ENCODE data around the gene SLC2A4. TPM values are rescaled to one million over a fixed set of nuclear protein-coding genes. Genes with fewer than 3 reads are reported as not detected.

SLC2A4 gene
- total RNA-seq, 1 experiment from 2014 or later, result 0.19 TPM

DNA sequence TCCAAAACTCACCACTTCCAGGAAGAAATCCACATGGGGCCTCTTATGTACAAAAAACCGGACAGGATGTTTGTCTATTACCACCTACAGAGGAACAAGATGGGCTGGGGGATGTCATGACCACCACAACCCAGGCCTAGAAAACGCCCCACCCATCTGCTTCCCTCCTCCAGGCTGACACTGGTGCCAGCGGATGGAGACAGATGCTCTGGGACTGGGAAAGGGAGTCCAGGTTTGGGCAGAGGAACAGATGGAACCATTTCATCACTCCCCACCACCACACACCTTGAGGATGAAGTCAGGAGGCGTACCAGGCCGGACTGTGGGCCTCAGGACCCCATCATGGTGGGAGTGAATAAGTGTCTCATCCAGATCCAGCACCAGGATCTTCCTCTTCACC lies 34.7 kb upstream of the SLC2A4 start:
- TF ChIP-seq CTCF (IDR thresholded peaks at IDR 0.05; ENCODE audit: unreplicated experiment), result no peak
- Mint-ChIP-seq H3K4me1 (ENCODE audit: low read depth, unreplicated experiment) (peaks cover 25% of the 10 kb centered on the region), H3K9me3 (ENCODE audit: low read depth, unreplicated experiment) (no peaks in the 10 kb centered on the region), H3K4me3 (ENCODE audit: low read depth, unreplicated experiment) (no peak overlapping the region), H3K27me3 (ENCODE audit: unreplicated experiment) (no peaks in the 10 kb centered on the region), H3K36me3 (ENCODE audit: insufficient read depth, unreplicated experiment) (peaks cover 54% of the 10 kb centered on the region), H3K27ac (ENCODE audit: unreplicated experiment) (peak overlapping the region; percentile 58)
- DNase-seq, result no peak
- CTCF ChIA-PET, result no interaction called here
- no TSS peak for BruUV-seq (replicated peaks)
- intact Hi-C loops (cut with micrococcal nuclease; ENCODE audit: unreplicated experiment), result no loop called here

DNA sequence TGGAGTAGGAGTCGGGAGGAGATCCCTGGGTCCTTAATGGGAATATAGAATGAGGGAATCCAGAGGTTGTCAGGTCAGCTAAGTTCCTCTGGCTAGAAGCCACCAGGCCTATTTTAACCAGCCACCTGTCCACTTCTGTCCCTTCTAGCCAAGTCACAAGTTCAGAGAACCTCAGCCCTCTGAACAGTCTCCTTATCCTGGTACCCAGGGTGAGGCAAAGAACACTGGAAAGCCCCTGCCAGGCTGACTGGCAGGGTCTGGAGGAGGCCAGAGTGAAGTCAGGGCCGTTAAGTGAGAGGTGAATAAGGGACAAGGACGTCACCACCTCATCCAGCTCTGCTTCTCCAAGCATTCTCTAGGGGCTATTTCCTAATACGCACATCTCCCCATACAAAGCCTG lies 32.7 kb upstream of the SLC2A4 start:
- Mint-ChIP-seq H3K4me3 (ENCODE audit: low read depth, unreplicated experiment) (peak overlapping the region; percentile 73), H3K27me3 (ENCODE audit: unreplicated experiment) (no peaks in the 10 kb centered on the region), H3K4me1 (ENCODE audit: low read depth, unreplicated experiment) (peaks cover 27% of the 10 kb centered on the region), H3K36me3 (ENCODE audit: insufficient read depth, unreplicated experiment) (peaks cover 57% of the 10 kb centered on the region), H3K27ac (ENCODE audit: unreplicated experiment) (peak overlapping the region; percentile 27), H3K9me3 (ENCODE audit: low read depth, unreplicated experiment) (no peaks in the 10 kb centered on the region)
- CTCF ChIA-PET, result no interaction called here
- BruUV-seq (replicated peaks), result no TSS peak
- TF ChIP-seq CTCF (IDR thresholded peaks at IDR 0.05; ENCODE audit: unreplicated experiment), result no peak
- no peak for DNase-seq
- intact Hi-C loops (cut with micrococcal nuclease; ENCODE audit: unreplicated experiment), result no loop called here

- H3K4me3 Mint-ChIP-seq (ENCODE audit: low read depth, unreplicated experiment), result peak overlapping the region; percentile 73
- TF ChIP-seq CTCF (IDR thresholded peaks at IDR 0.05; ENCODE audit: unreplicated experiment), result no peak
- H3K27me3 Mint-ChIP-seq (ENCODE audit: unreplicated experiment), result no peaks in the 10 kb centered on the region
These were observed 32.3 kb upstream of the SLC2A4 start for GRCh38 chr17:7249214-7249613.

DNA sequence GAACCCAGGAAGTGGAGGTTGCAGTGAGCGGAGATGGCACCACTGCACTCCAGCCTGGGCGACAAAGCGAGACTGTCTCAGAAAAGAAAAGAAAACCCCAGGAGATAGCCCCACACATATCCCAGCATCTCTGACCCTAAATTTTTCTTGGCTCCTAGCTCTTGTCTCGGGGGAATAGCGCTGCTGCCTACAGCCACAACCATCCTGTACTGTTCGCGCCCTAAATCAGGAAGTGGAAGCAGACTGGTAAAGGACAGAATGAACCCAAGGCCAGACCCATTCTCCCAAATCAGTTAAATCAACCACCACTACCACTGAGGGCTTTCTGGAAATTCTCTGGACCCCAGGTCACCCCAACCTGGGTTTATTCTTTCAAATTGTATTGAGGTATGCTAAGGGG lies 31.7 kb upstream of the SLC2A4 start:
- CTCF ChIA-PET, result no interaction called here
- BruUV-seq (replicated peaks), result no TSS peak

More at GRCh38 chr17:7249214-7249613, 32.3 kb upstream of the SLC2A4 start:
- Mint-ChIP-seq H3K4me1 (ENCODE audit: low read depth, unreplicated experiment) (peaks cover 27% of the 10 kb centered on the region), H3K27ac (ENCODE audit: unreplicated experiment) (peak overlapping the region; percentile 27), H3K9me3 (ENCODE audit: low read depth, unreplicated experiment) (no peaks in the 10 kb centered on the region), H3K36me3 (ENCODE audit: insufficient read depth, unreplicated experiment) (peaks cover 62% of the 10 kb centered on the region)
- no TSS peak for BruUV-seq (replicated peaks)
- intact Hi-C loops (cut with micrococcal nuclease; ENCODE audit: unreplicated experiment), result no loop called here
- CTCF ChIA-PET, result no interaction called here
- DNase-seq, result no peak

More for the DNA sequence above, 31.7 kb upstream of the SLC2A4 start:
- intact Hi-C loops (cut with micrococcal nuclease; ENCODE audit: unreplicated experiment), result no loop called here
- Mint-ChIP-seq H3K9me3 (ENCODE audit: low read depth, unreplicated experiment) (no peaks in the 10 kb centered on the region), H3K4me3 (ENCODE audit: low read depth, unreplicated experiment) (peak overlapping the region; percentile 73), H3K27me3 (ENCODE audit: unreplicated experiment) (no peaks in the 10 kb centered on the region), H3K27ac (ENCODE audit: unreplicated experiment) (peak overlapping the region; percentile 84), H3K4me1 (ENCODE audit: low read depth, unreplicated experiment) (peaks cover 27% of the 10 kb centered on the region), H3K36me3 (ENCODE audit: insufficient read depth, unreplicated experiment) (peaks cover 68% of the 10 kb centered on the region)
- no peak for TF ChIP-seq CTCF (IDR thresholded peaks at IDR 0.05; ENCODE audit: unreplicated experiment)
- DNase-seq, result no peak

All from Calu3 (cell line).